H9 (cell line): ENCODE data around the gene MAGI1. TPM values are rescaled to one million over a fixed set of nuclear protein-coding genes. Genes with fewer than 3 reads are reported as not detected.

Source experiments
- DNase-seq: peaks from one replicate; pipeline ENCODE4 v3.0.0-alpha.2; 2017
- H2AFZ ChIP-seq: one replicate; pipeline ENCODE4 v1.6.1; 2013; ENCODE audit warnings: mild to moderate bottlenecking, low read length, control low read depth, moderate library complexity
- H2AK5ac ChIP-seq: 2 replicates; pipeline ENCODE4 v1.6.1; 2013; ENCODE audit warnings: low read length, control low read depth, mixed read lengths; ENCODE audit not compliant: insufficient read length
- H2BK120ac ChIP-seq: one replicate; pipeline ENCODE4 v1.6.1; 2013; ENCODE audit warnings: low read depth, mild to moderate bottlenecking, low read length, control low read depth, inconsistent platforms; ENCODE audit not compliant: poor library complexity, severe bottlenecking
- H2BK12ac ChIP-seq: 2 replicates; pipeline ENCODE4 v1.6.1; 2013; ENCODE audit warnings: low read length, control low read depth, mixed read lengths, low read depth; ENCODE audit not compliant: insufficient read length
- H2BK15ac ChIP-seq: 2 replicates; pipeline ENCODE4 v1.6.1; 2013; ENCODE audit warnings: low read depth, low read length, control low read depth
- H2BK20ac ChIP-seq: one replicate; pipeline ENCODE4 v1.6.1; 2013; ENCODE audit warnings: low read depth, mild to moderate bottlenecking, low read length, control low read depth, inconsistent platforms; ENCODE audit not compliant: poor library complexity, severe bottlenecking
- H2BK5ac ChIP-seq: 2 replicates; pipeline ENCODE4 v1.6.1; 2013; ENCODE audit warnings: low read length, control low read depth, mixed read lengths; ENCODE audit not compliant: insufficient read length
- H3K14ac ChIP-seq: 2 replicates; pipeline ENCODE4 v1.6.1; 2013; ENCODE audit warnings: low read length, control low read depth; ENCODE audit not compliant: insufficient read depth
- H3K18ac ChIP-seq: 2 replicates; pipeline ENCODE4 v1.6.1; 2013; ENCODE audit warnings: low read depth, mild to moderate bottlenecking, mixed read lengths, low read length, control low read depth; ENCODE audit not compliant: insufficient read length
- H3K23ac ChIP-seq: 2 replicates; pipeline ENCODE4 v1.6.1; 2013; ENCODE audit warnings: low read length, control low read depth, mixed read lengths, low read depth; ENCODE audit not compliant: insufficient read length
- H3K23me2 ChIP-seq: 2 replicates; pipeline ENCODE4 v1.6.1; 2013; ENCODE audit warnings: low read depth, mild to moderate bottlenecking, mixed read lengths, low read length, control low read depth; ENCODE audit not compliant: insufficient read length, poor library complexity, severe bottlenecking
- H3K27ac ChIP-seq: 2 replicates; pipeline ENCODE4 v1.5.1; 2013; ENCODE audit warnings: low read length, control low read depth, mixed read lengths, low read depth; ENCODE audit not compliant: insufficient read length
- H3K27me3 ChIP-seq: 2 replicates; pipeline ENCODE4 v1.6.1; 2013; ENCODE audit warnings: low read length, control low read depth, inconsistent platforms; ENCODE audit not compliant: insufficient read depth
- H3K4ac ChIP-seq: 2 replicates; pipeline ENCODE4 v1.6.1; 2013; ENCODE audit warnings: low read depth, mild to moderate bottlenecking, control low read depth, inconsistent platforms, low read length, moderate library complexity
- H3K4me1 ChIP-seq: 2 replicates; pipeline ENCODE4 v1.6.1; 2013; ENCODE audit warnings: low read length, control low read depth, inconsistent platforms; ENCODE audit not compliant: insufficient read depth
- H3K4me2 ChIP-seq: 2 replicates; pipeline ENCODE4 v1.6.1; 2013; ENCODE audit warnings: low read length, control low read depth, mixed read lengths; ENCODE audit not compliant: insufficient read length, insufficient read depth
- H3K56ac ChIP-seq: 2 replicates; pipeline ENCODE4 v1.6.1; 2013; ENCODE audit warnings: low read depth, mild to moderate bottlenecking, mixed read lengths, low read length, control low read depth; ENCODE audit not compliant: insufficient read length
- H3K79me1 ChIP-seq: 2 replicates; pipeline ENCODE4 v1.6.1; 2013; ENCODE audit warnings: low read depth, mild to moderate bottlenecking, moderate library complexity, low read length, control low read depth, inconsistent platforms; ENCODE audit not compliant: insufficient read depth, poor library complexity, severe bottlenecking
- H3K79me2 ChIP-seq: 2 replicates; pipeline ENCODE4 v1.6.1; 2013; ENCODE audit warnings: low read length, control low read depth, inconsistent platforms; ENCODE audit not compliant: insufficient read depth
- H3K9ac ChIP-seq: 2 replicates; pipeline ENCODE4 v1.6.1; 2013; ENCODE audit warnings: low read length, control low read depth, mixed read lengths; ENCODE audit not compliant: insufficient read length; ENCODE audit errors: extremely low read depth
- H3K9me3 ChIP-seq: one replicate; pipeline ENCODE4 v1.6.1; 2013; ENCODE audit warnings: low read depth, low read length, inconsistent platforms; ENCODE audit not compliant: control insufficient read depth
- H3T11ph ChIP-seq: one replicate; pipeline ENCODE4 v1.6.1; 2013; ENCODE audit warnings: mild to moderate bottlenecking, low read length, control low read depth, inconsistent platforms
- H4K20me1 ChIP-seq: one replicate; pipeline ENCODE4 v1.6.1; 2013; ENCODE audit not compliant: control insufficient read depth, insufficient read length, insufficient read depth
- H4K5ac ChIP-seq: 2 replicates; pipeline ENCODE4 v1.6.1; 2013; ENCODE audit warnings: low read depth, mild to moderate bottlenecking, mixed read lengths, low read length, control low read depth; ENCODE audit not compliant: insufficient read length
- H4K8ac ChIP-seq: replicated peaks from 2 replicates; pipeline ENCODE4 v1.6.1; 2013; ENCODE audit warnings: low read length, control low read depth, mixed read lengths, low read depth; ENCODE audit not compliant: insufficient read length
- H4K91ac ChIP-seq: 2 replicates; pipeline ENCODE4 v1.6.1; 2013; ENCODE audit warnings: low read depth, mild to moderate bottlenecking, moderate library complexity, mixed read lengths, low read length, control low read depth; ENCODE audit not compliant: insufficient read length
- H3K27ac Mint-ChIP-seq, 3 experiments: 2 replicates in 2 of 3; 3 replicates in 1 of 3; pipeline ENCODE4 v1.8.0; 2020 to 2021; ENCODE audit warnings: mixed read lengths in 3 of 3, mild to moderate bottlenecking in 1 of 3, moderate library complexity in 1 of 3
- H3K27me3 Mint-ChIP-seq: 2 replicates; pipeline ENCODE4 v1.8.0; 2021; ENCODE audit warnings: low read depth, mild to moderate bottlenecking, moderate library complexity, mixed read lengths
- H3K36me3 Mint-ChIP-seq, 3 experiments: 2 replicates in 2 of 3; 3 replicates in 1 of 3; pipeline ENCODE4 v1.8.0; 2020 to 2021; ENCODE audit warnings: low read depth in 3 of 3, mixed read lengths in 3 of 3; ENCODE audit not compliant: insufficient read depth in 1 of 3
- H3K4me1 Mint-ChIP-seq, 2 experiments: 2 replicates each; pipeline ENCODE4 v1.8.0; 2020; ENCODE audit warnings: mixed read lengths in 2 of 2
- H3K4me3 Mint-ChIP-seq, 2 experiments: 2 replicates in 1 of 2; 3 replicates in 1 of 2; pipeline ENCODE4 v1.8.0; 2020 to 2021; ENCODE audit warnings: mild to moderate bottlenecking in 2 of 2, mixed read lengths in 2 of 2, moderate library complexity in 1 of 2
- H3K9me3 Mint-ChIP-seq, 2 experiments: 2 replicates in 1 of 2; 3 replicates in 1 of 2; pipeline ENCODE4 v1.8.0; 2020; ENCODE audit warnings: mild to moderate bottlenecking in 2 of 2, mixed read lengths in 2 of 2, moderate library complexity in 1 of 2
- WGBS: extraction: QIAGEN DNeasy Blood & Tissue Kit; methylation state at CpG from one replicate; pipeline ENCODE4 v1.1.7; 2013; ENCODE audit warnings: missing lambda C conversion rate, low lambda C conversion rate, mixed read lengths; ENCODE audit not compliant: insufficient read length; ENCODE audit errors: extremely low coverage; 5-methylcytosine and 5-hydroxymethylcytosine counted together
- total RNA-seq: library from RNA; stranded (reverse); gene quantifications from 2 replicates; pipeline ENCODE4 v1.2.1, GENCODE V29; 2021
- TF ChIP-seq, protein P1 (sequence below): fragments of 200-600 bp; sonication (generic); conservative IDR thresholded peaks from 3 replicates; pipeline ENCODE4 v1.8.0; 2021; ENCODE audit warnings: antibody characterized with exemption, mild to moderate bottlenecking

Gene MAGI1
- total RNA-seq, 1 experiment from 2014 or later, result 65.7 TPM

DNA sequence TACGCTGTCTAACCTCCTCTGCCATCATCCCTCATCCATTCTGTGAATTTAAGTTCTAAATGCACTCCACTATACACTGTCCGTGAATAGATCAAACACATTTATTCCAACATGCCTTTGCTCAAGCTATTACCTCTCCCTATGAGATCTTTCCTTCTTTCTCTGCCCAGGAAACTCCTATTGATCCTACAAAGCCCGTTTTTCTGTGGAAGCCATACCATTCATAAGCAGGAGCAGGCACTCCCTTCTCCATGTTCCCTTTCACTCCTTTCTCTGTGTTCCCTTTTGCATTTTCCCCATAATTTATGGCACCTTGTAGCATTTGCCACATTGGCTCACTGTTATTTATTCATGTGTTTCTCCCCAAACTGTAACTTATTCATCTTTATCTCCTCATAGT lies 501.6 kb downstream of the MAGI1 start:
- H3K27ac ChIP-seq, result no peak overlapping the region
- H2BK12ac ChIP-seq, result no peak overlapping the region
- no peaks in the 10 kb centered on the region for H4K20me1 ChIP-seq
- H3K23me2 ChIP-seq, result no peaks in the 10 kb centered on the region
- no peak overlapping the region for H2BK20ac ChIP-seq
- no peak for DNase-seq
- H4K91ac ChIP-seq, result no peak overlapping the region
- H3K79me1 ChIP-seq, result no peaks in the 10 kb centered on the region
- H3K9ac ChIP-seq, result no peak overlapping the region
- H3K18ac ChIP-seq, result no peak overlapping the region
- no peak overlapping the region for H2BK120ac ChIP-seq
- H2BK15ac ChIP-seq, result no peak overlapping the region
- H3K4ac ChIP-seq, result no peak overlapping the region
- no peak overlapping the region for H3K23ac ChIP-seq
- no peak overlapping the region for H2BK5ac ChIP-seq
- WGBS, result no CpG with 5 or more reads among the region's 3 CpGs
- no peaks in the 10 kb centered on the region for H3K9me3 ChIP-seq
- no peaks in the 10 kb centered on the region for H3K27me3 Mint-ChIP-seq
- no peak overlapping the region for H4K5ac ChIP-seq
- H2AFZ ChIP-seq, result no peak overlapping the region
- H2AK5ac ChIP-seq, result no peak overlapping the region
- H4K8ac ChIP-seq, result no peak overlapping the region
- no peaks in the 10 kb centered on the region for H3K27me3 ChIP-seq
- H3K79me2 ChIP-seq, result peaks cover 11% of the 10 kb centered on the region; the same call in 1 of the 2 replicates
- TF ChIP-seq, protein P1, sequence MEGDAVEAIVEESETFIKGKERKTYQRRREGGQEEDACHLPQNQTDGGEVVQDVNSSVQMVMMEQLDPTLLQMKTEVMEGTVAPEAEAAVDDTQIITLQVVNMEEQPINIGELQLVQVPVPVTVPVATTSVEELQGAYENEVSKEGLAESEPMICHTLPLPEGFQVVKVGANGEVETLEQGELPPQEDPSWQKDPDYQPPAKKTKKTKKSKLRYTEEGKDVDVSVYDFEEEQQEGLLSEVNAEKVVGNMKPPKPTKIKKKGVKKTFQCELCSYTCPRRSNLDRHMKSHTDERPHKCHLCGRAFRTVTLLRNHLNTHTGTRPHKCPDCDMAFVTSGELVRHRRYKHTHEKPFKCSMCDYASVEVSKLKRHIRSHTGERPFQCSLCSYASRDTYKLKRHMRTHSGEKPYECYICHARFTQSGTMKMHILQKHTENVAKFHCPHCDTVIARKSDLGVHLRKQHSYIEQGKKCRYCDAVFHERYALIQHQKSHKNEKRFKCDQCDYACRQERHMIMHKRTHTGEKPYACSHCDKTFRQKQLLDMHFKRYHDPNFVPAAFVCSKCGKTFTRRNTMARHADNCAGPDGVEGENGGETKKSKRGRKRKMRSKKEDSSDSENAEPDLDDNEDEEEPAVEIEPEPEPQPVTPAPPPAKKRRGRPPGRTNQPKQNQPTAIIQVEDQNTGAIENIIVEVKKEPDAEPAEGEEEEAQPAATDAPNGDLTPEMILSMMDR, result no peak
- H3K4me2 ChIP-seq, result no peak overlapping the region
- H3K14ac ChIP-seq, result no peak overlapping the region
- H3K36me3 Mint-ChIP-seq, result peaks cover 1 to 3% (median 2%) of the 10 kb centered on the region in 3 experiments; a peak in 4 of 7 replicates
- H3K56ac ChIP-seq, result no peak overlapping the region
- H3T11ph ChIP-seq, result no peak overlapping the region
- H3K9me3 Mint-ChIP-seq, result peaks cover 2% of the 10 kb centered on the region in 2 experiments; a peak in 3 of 5 replicates
- H3K27ac Mint-ChIP-seq, result no peak overlapping the region; a peak in 1 of 7 replicates
- no peak overlapping the region for H3K4me3 Mint-ChIP-seq
- peaks cover 38 to 61% of the 10 kb centered on the region in 2 experiments for H3K4me1 Mint-ChIP-seq
- peaks cover 20% of the 10 kb centered on the region for H3K4me1 ChIP-seq
